Activated CD4-positive, alpha-beta T cell treated with anti-CD3 and anti-CD28 coated beads, Interleukin-2, amount 50 U/mL, for 4 hours (primary cell): ENCODE results near the gene MAML1.

Experiments used
- DNase-seq, 2 experiments: peaks; one replicate each; pipeline ENCODE4 v3.0.0-alpha.2; 2020

MAML1 gene

DNA sequence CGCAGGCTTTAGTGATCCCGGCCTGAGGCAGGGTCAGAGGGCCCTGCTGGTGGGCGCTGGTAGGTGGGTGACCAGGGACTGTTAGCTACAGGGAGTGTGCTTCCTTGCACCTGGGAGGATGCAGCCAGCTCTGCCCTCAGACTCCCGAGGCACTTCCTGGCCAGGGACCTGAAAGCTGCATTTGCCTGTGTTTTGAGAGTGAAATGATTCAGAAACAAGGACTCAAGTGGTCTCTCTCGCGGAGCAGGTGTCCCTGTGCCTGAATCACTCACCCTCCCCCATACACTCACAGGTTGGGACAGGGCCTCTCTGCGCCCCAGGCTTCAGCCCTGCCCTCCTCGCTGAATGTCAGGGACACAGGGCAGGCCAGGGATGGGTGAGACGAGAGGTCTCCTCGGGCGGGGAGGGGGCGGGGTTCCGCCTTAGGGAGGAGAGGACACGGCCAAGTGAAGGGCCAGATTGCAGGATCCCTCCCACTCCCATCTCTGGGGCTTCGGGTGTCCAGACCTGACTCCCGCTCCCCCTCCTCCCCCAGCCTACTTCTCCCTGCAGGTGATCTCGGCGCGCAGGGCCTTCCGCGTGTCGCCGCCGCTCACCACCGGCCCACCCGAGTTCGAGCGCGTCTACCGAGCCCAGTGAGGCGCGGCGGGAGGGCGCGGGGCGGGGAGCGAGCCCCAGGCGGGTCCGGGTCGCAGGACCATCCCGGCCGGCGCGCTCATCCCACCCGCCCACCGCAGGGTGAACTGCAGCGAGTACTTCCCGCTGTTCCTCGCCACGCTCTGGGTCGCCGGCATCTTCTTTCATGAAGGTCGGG is 62.6 kb downstream of the MAML1 start:
- no peak for DNase-seq

DNA sequence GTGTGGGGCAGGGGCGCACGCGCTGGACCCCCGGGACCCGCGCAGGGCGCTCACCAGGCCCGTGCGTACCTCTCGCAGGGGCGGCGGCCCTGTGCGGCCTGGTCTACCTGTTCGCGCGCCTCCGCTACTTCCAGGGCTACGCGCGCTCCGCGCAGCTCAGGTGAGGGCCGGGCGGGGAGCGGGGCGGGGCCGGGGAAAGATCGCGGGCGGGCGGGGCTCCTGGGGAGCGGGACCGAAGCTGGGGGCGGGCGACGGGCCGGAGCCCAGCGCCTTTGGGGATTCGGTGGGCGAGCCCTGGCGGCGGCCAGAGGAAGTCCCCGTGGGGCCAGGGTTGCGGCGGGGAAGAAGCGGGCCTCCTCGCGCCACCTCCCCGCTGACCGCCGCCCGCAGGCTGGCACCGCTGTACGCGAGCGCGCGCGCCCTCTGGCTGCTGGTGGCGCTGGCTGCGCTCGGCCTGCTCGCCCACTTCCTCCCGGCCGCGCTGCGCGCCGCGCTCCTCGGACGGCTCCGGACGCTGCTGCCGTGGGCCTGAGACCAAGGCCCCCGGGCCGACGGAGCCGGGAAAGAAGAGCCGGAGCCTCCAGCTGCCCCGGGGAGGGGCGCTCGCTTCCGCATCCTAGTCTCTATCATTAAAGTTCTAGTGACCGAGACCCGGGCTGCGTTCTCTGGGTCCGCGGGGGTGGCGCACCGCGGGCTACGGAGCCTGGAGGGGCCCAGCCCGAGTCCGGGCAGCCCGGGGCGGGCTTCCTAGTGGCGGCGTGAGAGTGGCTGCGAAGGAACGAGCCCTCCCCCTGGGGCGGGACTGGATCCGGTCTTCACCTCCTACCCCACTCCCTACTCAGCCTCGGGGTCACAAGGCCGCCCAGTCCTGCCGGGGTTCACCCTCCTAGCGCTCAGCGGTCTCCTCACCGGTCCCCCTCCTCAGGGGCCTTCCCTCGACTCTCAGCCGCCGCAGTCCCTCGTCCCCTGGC is 63.5 kb downstream of the MAML1 start:
- DNase-seq = peak; percentile 62 to 67

- DNase-seq = no peak
Observed at GRCh38 chr5:179796877-179797608, 64.4 kb downstream of the MAML1 start.

DNA sequence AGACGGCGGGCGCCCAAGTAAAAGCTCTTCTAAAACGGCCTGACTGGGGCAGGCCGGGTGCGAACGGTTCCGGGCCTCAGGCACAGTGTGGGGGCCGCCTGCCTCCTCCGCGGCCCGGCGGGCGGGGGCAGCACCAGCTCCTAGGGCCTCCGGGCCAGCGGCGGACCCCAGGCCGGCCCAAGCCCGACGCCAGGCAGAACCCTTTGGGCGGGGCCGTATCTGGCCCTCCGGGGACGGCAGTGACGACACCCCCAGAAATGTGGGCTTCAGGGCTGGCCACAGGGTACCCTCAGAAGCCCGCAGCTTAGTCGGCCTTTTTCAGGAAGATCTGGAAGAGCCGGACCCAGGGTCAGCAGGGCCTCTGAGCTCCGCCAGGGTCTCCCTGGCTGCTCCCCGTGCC is 65.1 kb downstream of the MAML1 start:
- no peak for DNase-seq

DNA sequence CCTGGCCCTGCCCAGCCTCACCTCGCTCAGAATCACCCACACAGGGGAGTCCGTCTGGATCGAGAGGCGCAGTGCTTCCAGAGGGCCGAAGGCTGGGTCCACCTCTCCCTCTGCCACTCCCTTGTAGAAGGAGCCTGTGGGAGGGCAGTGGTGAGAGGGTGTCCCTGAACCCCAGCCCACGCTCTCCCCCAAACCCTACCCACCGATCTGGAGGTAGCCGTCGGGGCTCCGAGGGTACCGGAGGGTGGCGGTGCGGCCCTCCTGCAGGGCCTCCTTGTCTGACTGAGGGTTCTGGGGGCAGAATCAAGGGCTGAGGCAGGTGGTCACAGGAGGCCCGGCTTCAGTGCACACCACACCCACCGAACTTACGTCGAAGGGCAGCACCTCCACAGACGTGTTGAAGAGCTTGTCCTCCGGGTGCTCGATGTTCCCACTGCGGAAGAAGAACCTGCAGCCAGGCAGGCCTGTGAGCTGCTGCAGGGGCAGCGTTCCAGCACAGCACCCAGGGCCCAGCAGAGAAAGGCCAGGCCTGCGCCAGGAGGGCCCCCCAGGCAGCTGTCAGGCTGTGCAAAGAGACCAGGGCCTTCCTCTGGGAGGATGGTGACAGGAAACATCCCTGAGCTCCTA is 65.6 kb downstream of the MAML1 start:
- no peak for DNase-seq

DNA sequence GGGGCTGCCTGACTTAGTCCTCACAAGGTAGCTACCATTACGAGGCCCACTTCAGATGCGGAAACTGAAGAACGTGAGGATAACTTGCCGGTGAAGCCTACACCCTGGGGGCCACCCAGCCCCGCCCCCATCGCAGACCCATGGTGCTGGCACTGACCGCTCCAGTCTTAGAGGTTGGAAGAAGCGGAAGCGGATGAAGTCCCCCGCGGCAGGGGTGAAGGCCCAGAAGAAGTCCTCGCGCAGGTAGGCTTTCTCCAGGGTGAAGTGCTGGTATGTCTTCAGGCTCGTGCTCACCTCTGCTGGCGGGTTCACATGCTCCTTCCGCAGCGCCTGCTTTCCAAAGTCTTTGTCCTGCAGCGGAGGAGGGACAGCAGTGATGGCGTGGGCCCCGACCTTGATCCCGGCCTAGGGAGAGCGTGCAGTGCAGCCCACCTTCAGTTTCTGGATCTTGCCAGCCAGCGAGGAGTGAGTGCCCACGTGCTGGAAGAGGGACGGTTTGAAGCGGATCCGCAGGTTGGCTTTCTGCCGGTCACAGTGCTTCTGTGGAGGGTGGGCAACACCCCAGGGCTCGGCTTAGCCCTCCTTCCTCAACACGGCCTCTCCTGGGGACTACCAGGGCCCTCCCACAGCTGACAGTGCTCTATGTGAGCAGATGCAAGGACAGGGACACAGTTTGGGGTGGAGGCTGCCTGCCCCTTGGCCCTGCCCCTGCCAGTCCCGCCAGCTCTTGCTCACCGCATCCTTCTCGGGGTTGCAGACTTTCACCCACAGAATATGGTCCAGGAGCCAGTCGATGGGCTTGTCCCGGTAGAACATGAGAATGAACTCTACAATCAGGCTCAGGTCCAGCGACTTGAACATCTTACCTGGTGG is 66.4 kb downstream of the MAML1 start:
- DNase-seq = no peak

DNA sequence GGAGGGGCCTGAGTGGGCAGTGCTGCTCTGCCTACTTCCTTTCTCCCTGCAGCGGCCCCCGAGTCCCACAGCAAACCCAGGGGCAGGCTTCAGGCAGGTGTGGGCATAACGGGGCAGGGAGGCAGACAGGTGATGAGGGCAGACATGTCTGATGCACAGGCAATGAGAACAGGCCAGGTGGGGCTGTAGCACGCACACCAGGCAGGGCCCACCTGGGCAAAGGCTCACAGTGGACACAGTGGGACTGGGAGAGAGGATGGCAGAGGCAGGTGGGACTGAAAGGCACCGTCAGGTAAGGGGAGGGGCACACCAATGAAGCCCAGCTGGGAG is 67.0 kb downstream of the MAML1 start:
- DNase-seq = no peak

DNA sequence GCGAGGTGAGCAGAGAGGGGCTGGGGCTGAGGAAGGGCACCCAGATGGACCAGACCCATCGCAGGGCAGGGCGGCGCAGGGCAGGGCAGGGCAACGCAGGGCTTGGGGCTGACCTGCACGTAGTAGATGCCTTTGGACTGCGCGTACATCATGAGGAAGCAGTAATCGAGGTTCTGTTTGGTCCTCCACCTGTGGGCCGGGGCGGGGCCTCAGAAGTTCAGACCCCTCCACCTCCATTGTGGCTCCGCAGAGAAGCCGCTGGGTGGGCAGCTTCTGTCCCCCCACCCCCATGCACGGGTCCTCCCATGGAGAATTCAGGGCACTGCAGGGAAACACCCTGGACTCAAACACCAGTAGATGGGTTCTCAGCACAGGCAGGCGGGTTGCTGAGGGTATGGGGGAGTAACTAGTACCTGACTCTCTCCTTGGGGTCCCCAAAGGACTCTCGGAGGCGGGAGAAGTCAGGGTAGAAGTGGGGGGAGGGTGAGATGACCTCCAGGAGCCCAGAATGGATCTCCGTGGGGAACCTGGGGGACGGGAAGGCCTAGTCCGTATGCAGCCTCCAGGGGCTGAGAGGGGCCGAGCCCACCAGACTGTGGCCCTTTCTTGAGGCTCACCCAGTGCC is 67.6 kb downstream of the MAML1 start:
- no peak for DNase-seq

DNA sequence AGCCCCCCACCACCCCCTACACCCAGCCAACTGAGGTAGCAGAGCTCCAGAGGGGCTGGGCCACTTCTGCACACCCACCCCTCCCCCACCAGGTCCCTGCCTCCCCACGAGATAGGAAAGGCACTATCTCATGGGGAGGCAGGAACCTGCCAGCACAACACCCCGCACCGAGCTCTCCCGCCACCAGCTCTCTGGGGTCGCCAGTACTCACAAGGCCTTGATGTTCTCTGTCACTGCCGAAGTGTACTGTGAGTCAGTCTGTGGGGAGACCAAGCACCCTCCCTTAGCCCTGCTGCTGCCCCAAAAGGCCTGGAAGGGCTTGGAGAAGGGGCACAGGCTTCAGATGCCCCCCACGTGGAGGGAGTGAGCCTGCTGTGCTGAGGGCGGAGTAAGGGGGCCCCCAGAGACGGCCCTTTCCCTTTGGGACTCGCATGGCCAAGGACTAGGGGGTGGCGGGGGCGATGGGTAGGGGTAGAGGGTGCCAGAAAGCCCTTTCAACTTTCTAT is 68.1 kb downstream of the MAML1 start:
- no peak for DNase-seq

DNA sequence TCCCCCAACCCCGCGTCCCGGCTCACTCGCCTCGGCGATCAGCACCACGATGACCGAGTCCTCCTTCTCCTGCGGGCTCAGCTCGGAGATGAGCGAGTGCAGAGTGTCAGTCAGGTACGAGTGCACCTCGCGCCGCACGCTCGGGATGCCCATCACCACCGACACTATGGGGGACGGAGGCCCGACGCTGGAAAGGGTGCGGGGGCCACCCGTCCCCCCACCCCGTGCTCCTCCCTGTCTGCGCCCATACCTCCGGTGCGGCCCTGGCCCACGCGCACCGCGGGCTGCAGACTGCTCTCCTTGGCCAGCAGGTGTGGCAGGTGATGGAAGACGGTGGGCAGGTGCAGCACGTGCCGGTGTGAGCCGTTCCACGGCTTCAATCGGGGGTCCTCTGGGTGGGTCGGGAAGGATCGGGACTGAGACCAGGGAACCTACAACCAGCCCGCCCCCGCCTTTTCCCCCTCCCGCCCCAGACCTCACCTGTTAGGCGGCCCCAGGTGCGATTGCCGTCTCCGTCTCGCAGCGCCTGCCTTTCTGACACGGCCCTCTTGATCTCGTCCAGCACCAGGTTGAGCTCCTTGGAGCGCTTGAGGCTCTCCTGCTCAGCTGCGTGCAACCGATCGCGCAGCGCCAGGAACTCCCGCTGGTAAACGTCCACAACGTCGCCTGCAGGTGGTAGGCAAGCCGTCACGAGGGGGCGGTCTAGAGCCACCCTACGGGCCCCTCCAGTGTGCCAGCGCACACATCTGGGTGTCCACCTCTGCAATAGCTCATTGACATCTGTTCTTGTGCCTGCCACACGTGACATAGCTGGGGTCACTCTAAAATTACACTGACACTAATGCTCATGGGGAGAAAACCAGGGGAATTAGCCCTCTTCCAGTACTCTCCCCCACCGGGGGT is 68.9 kb downstream of the MAML1 start:
- DNase-seq = peak; percentile 86 to 88

GRCh38 chr5:179802207-179802883 is 69.7 kb downstream of the MAML1 start:
- no peak for DNase-seq

- DNase-seq = no peak
Observed at GRCh38 chr5:179802950-179803562, 70.4 kb downstream of the MAML1 start.

GRCh38 chr5:179803651-179804554 is 71.3 kb downstream of the MAML1 start:
- peak in 1 of 2 experiments; percentile 27 for DNase-seq

GRCh38 chr5:179804555-179804947 is 71.9 kb downstream of the MAML1 start:
- DNase-seq = no peak

GRCh38 chr5:179805070-179805528 is 72.5 kb downstream of the MAML1 start:
- DNase-seq = no peak

GRCh38 chr5:179805529-179806249 is 73.1 kb downstream of the MAML1 start:
- no peak for DNase-seq
